ENCODE measurements around the gene DEPDC1.

The DEPDC1 gene

DNA sequence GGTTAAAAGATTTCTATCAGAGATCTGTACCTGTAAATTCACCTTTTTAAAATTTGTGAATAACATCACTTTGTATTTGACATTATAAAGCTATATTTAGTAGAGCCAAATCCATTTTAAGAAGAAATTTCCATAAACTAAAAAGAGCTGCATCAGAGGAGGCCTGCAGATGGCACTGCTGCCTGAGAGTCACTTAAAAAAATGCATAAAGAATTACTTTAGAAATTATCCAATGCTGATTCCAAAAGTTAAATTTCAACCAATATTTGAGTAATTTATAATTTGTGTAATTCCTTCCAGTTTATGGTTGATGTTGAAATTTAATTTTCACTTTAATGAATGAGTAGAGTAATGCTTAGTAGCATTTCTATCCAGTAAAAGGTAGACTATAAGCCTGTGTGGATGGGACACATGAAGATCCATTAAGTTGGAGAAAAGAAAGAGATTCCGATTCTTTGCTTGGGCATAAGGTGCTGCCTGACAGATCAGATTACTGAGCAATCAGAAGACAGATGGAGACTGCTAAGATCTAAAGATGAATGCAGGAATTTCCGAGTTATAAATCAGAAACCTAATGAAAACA, 26.4 kb downstream of the DEPDC1 start:
- no peak for DNase-seq

GRCh38 chr1:68464891-68465290, 32.0 kb downstream of the DEPDC1 start:
- DNase-seq = no peak

GRCh38 chr1:68460935-68461334, 35.9 kb downstream of the DEPDC1 start:
- no peak for DNase-seq

DNA sequence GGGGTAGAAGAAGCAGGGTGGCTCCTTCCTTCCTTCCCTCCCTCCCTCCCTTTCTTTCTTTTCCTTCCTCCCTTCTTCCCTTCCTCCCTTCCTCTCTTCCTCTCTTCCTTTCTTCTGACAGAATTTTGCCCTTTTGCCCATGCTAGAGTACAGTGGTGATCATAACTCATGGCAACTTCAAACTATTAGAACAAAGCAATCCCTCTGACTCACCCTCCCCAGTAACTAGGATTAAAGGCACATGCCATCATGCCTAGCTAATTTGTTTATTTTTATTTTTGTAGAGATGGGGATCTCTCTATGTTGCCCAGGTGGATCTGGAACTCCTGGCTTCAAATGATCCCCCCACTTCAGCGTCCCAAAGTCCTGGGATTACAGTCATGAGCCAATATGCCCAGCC, 37.1 kb downstream of the DEPDC1 start:
- DNase-seq = no peak

- DNase-seq = no peak
Measured at GRCh38 chr1:68459091-68459490, 37.8 kb downstream of the DEPDC1 start.

DNA sequence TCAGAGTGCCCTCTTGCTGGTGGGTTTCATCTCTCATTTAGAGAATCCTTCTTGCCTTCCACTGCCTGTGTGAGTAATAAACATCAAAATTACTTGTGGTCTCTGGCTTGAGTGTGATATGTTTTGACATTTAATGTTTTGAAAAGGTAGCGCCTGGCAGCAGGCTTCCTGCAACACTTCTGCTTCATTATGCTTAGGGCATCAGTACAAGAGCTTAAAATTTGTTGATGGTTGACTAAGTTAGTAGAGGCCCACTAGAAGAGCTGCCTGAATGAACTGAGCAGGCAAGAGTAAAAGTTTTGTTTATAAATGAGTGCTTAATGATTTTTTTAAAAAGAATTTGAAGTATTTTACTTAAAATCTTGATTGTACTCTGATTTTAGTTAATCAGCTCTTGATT, 40.7 kb downstream of the DEPDC1 start:
- no peak for DNase-seq

DNA sequence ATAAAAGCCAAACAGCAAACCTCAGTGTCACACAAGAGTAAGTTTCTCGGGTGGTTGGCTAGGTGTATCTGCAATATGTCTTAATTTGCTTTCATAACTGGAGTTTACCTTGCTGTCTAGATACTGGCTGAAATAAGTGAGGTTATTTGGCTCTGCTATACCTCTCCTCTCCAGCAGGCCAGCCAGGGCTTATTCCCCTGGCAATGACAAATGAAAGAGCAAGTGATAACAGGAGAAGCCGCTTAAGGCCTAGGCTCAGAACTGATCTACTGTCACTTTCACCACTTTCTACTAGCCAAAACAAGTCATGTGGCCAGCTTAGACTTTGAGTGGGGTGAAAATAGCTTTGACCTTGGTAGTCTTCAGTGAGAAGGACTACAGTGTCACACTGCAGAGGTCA, 42.3 kb downstream of the DEPDC1 start:
- no peak for DNase-seq

DNA sequence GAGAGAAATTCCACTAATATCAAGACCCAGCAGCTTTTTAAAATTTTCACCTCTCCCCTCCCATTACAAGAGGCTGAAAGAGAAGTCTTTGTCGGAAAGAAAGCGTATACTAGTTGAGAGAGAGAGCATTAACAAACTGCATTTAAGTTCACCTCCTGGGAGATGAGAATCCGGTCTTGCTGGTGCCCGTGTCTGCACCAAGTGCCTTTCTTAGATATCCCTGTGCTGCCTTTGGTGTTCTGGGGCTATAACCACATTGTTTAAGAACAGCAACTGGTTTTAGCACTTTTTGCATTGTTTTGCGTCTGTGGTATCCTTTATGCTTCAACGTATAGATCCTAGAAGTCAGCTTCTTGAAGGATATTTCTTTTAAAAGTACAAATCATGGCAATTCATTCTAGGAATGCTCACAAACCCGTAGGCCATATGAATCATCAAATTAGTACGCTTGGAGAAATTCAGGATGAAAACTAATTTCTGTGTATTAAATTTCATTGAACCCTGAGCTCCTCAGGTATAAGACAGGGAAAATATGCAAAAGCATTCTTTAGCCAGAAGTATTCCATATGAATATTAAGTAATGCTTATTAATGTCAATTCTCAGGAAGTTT, 43.7 kb downstream of the DEPDC1 start:
- DNase-seq = no peak

GRCh38 chr1:68449901-68450300, 47.0 kb downstream of the DEPDC1 start, which contains the start of gene RPE65:
Gene RPE65 (minus strand): TSS chr1:68449954. CDS start chr1:68449905, 49 bp downstream.
- no peak for DNase-seq

- no peak for DNase-seq
Measured at GRCh38 chr1:68448365-68448764, 48.5 kb downstream of the DEPDC1 start.

DNA sequence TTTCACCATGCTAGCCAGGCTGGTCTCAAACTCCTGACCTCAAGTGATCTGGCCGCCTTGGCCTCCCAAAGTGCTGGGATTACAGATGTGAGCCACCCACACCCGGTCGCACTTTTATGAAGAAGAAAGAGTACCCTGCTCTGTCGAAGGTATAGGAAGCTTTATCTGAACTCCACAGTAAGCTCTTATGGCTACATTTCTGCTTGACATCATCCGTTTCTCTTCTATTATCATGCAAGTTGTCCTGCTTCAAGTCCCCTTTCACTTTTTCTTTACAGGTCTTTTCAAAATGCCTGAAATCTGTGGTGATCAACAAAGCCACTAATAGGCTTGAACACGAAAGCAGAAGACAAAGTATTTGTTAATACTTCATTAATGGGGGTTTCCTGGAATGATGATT, 51.2 kb downstream of the DEPDC1 start:
- DNase-seq = no peak

GRCh38 chr1:68442822-68443556, 53.9 kb downstream of the DEPDC1 start:
- no peak for DNase-seq

DNA sequence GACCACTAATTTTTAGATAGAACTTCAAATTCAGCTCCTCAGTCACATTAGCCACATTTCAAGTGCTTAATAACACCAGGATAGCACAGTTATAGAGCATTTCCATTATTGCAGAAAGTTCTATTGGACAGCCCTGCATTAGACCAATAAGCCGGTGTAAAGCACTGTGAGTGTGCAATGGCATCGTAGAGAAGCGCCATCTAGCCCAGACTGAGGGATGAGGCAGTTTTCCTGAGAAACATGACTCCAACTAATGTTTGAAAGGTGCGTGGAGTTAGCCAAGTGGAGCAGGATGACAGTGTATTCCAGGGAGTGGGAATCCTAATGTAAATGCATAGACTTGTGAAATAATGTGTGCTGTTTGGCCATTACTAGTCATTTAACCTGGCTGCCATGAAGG, 54.9 kb downstream of the DEPDC1 start:
- no peak for DNase-seq

DNA sequence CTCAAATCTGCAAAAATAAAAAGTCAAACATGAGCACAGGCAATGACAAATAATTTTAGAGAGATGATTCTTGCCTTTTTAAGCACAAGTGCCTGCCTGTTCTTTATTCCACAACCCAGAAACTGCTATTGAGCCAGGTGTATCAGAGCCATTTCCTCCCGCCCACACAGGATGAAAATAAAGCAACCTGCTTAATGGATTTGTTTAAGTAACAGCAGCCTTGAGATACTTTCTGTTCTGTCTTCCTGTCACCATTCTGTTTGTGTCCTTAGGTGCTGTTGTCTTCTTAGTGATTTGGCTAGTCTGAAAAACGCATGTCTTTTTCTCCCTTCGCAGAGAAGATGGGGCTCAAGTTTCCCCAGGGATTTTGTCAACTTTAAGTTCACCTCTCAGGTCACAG, 58.6 kb downstream of the DEPDC1 start:
- no peak for DNase-seq

DNA sequence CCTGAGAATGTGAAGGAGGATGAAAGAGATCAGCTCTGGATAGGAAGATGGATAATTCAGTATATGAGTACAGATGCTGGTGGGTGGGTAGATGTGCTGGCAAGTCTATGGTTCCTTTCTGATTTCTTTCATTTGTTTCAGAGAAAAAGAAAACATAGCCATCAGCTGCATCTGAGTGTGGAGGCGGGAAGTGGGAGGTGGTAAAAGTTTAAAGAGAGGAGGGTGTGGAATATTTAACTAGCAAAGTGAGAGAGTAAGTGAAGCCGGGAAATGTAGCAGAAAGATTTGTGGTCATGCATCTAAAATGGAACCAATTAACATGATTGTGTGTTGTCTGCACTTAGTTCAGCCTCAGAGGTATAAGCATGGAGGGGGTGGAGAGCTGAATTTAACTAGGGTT, 63.5 kb downstream of the DEPDC1 start:
- DNase-seq = no peak

DNA sequence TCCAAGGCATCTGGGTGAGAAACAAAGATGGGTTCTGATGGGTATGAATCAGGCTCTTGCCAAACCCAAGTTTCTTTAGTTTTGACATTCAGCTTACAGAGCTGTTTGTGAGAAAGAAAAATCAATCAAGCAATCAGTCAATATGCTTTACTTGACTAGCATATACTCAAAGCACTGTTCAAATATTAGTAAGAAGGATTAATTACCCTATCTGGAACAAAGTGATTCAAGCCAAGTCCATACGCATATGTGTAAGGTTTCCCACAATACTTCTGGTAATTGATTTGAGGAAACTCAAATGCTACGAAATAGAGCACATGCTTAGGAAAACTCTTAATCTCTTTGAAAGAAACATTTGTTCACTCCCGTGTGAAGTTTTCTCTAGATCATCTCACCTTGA, 65.8 kb downstream of the DEPDC1 start:
- no peak for DNase-seq

- no peak for DNase-seq
Measured at GRCh38 chr1:68429233-68429808, 67.6 kb downstream of the DEPDC1 start.

GRCh38 chr1:68426594-68426993, 70.3 kb downstream of the DEPDC1 start:
- DNase-seq = no peak

Data from NCI-H2081 treated with DMSO at 0.1 percent for 48 hours (cell line).